CD4-positive, CD25-positive, alpha-beta regulatory T cell (primary cell): Measurements from ENCODE around the gene NELL2. TPM values are rescaled to one million over a fixed set of nuclear protein-coding genes. Genes with fewer than 3 reads are reported as not detected.
A peak's percentile ranks its signal among the peaks of the same experiment; 100 is the strongest.

Source experiments
- ATAC-seq, 2 donors: fragments of 150-1000 bp; cut with Tn5 transposase; one replicate each; pipeline ENCODE4 v1.10.0; 2021; ENCODE audit warnings: low read depth in 2 of 2, moderate number of reproducible peaks in 2 of 2, moderate library complexity in 1 of 2
- DNase-seq, 3 donors: peaks; one replicate each; pipeline versions ENCODE4 v3.0.0 to v3.0.0-alpha.2; 2012 to 2022; ENCODE audit warnings: mixed read lengths in 1 of 3
- H3K27ac ChIP-seq: one replicate; pipeline ENCODE4 v1.7.0; 2013; ENCODE audit warnings: mild to moderate bottlenecking, low read length; ENCODE audit not compliant: insufficient read depth, poor library complexity, severe bottlenecking
- H3K27me3 ChIP-seq: one replicate; pipeline ENCODE4 v1.7.0; 2013; ENCODE audit warnings: low read length; ENCODE audit not compliant: control insufficient read depth, insufficient read depth
- H3K36me3 ChIP-seq: one replicate; pipeline ENCODE4 v1.7.0; 2013; ENCODE audit warnings: mild to moderate bottlenecking, low read length, moderate library complexity; ENCODE audit not compliant: control insufficient read depth, insufficient read depth
- H3K4me1 ChIP-seq: 2 replicates; pipeline ENCODE4 v1.7.0; 2013; ENCODE audit warnings: mild to moderate bottlenecking, low read length; ENCODE audit not compliant: insufficient read depth, control insufficient read depth, poor library complexity, severe bottlenecking
- H3K4me3 ChIP-seq: one replicate; pipeline ENCODE4 v1.7.0; 2013; ENCODE audit warnings: low read depth, mild to moderate bottlenecking, low read length, moderate library complexity
- H3K9me3 ChIP-seq, 2 experiments: 1 replicate in 1 of 2; 2 replicates in 1 of 2; pipeline ENCODE4 v1.7.0; 2013; ENCODE audit warnings: low read length in 2 of 2, mild to moderate bottlenecking in 1 of 2, moderate library complexity in 1 of 2; ENCODE audit not compliant: control insufficient read depth in 2 of 2
- H3K27ac Mint-ChIP-seq, 3 donors: one replicate each; pipeline ENCODE4 v1.8.0; 2020 to 2022; ENCODE audit warnings: mild to moderate bottlenecking in 3 of 3, mixed read lengths in 3 of 3, moderate library complexity in 2 of 3
- H3K27me3 Mint-ChIP-seq: one replicate; pipeline ENCODE4 v1.8.0; 2022; ENCODE audit warnings: mild to moderate bottlenecking, mixed read lengths
- H3K36me3 Mint-ChIP-seq: one replicate; pipeline ENCODE4 v1.8.0; 2020; ENCODE audit warnings: mixed read lengths
- H3K4me1 Mint-ChIP-seq, 4 donors: one replicate each; pipeline ENCODE4 v1.8.0; 2020 to 2022; ENCODE audit warnings: mixed read lengths in 4 of 4, mild to moderate bottlenecking in 1 of 4
- H3K4me3 Mint-ChIP-seq, 4 donors: one replicate each; pipeline ENCODE4 v1.8.0; 2020 to 2022; ENCODE audit warnings: mild to moderate bottlenecking in 4 of 4, mixed read lengths in 4 of 4, moderate library complexity in 3 of 4
- H3K9me3 Mint-ChIP-seq, 7 donors: one replicate each; pipeline ENCODE4 v1.8.0; 2020 to 2022; ENCODE audit warnings: mixed read lengths in 7 of 7, mild to moderate bottlenecking in 3 of 7, moderate library complexity in 2 of 7
- polyA plus RNA-seq, 4 donors: library from polyadenylated mRNA; unstranded; fragments of 300-500 nt; fragmentation: Illumina TruSeq; gene quantifications; one replicate each; pipeline ENCODE4 v1.2.3, GENCODE V29; 2021
- total RNA-seq: library from RNA; stranded (reverse); gene quantifications from one replicate; pipeline ENCODE4 v1.2.3, GENCODE V29; 2022

The NELL2 gene
- total and polyA plus RNA-seq, 5 donors from 2014 or later: 1.2 to 11.9 (median 4.4) TPM

DNA sequence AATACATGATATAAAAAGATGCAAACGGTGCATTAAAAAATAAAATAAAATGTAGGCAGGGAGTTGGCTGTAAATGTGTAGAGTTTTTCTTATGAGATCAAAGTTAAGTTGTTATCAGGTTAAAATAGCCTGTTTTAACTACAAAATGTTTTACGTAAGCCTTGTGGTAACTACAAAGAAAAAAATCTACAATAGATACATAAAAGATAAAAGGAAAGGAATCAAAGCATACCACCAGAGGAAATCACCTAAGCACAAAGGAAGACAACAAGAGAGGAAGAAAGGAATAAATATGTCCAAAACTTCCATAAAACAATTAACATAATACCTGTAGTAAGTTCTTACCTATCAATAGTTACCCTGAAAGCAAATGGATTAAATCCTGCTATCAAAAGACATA is 12.2 kb downstream of the NELL2 start:
- no peak overlapping the region for H3K27ac ChIP-seq
- no peaks in the 10 kb centered on the region for H3K36me3 Mint-ChIP-seq

DNA sequence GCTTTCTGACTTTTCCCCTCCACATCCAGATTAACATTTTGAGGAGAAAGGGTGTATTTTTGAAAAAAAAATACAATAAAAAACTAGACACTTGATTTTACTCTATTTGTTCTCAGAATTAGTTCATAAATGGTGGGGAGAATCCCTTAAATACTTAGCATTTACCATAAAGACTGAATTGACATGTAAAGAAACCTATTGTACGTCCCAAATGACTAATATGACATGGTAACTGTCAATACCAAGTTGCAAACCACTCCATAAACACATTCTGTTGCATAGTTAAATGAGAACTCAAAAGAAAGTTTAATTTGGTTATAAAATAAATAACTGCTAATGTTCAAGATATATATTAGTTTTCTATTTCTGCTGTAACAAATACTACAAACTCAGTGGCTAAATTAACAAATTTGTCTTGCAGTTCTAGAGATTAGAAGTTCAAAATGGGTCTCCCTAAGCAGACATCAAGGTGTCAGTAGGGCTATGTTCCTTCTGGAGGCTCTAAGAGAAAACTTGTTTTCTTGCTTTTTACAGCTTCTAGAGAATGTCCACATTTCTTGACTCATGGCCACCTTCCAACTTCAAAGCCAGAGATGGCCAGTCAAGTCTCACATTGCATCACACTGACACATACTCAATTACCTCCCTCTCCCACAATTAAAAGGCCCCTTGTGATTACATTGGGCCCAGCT is 16.0 kb downstream of the NELL2 start:
- Mint-ChIP-seq H3K4me3 (no peak overlapping the region), H3K4me1 (peaks cover 0 to 13% (median 2%) of the 10 kb centered on the region in 4 donors), H3K36me3 (no peaks in the 10 kb centered on the region), H3K9me3 (peaks cover 0 to 7% (median 2%) of the 10 kb centered on the region in 7 donors), H3K27ac (no peak overlapping the region), H3K27me3 (no peaks in the 10 kb centered on the region)
- Histone ChIP-seq H3K36me3 (no peaks in the 10 kb centered on the region), H3K4me1 (no peaks in the 10 kb centered on the region), H3K4me3 (no peak overlapping the region), H3K27me3 (no peaks in the 10 kb centered on the region), H3K9me3 (peaks cover 0 to 4% of the 10 kb centered on the region in 2 experiments), H3K27ac (no peak overlapping the region)
- ATAC-seq (no peak), DNase-seq (no peak)

More for the DNA sequence above, 12.2 kb downstream of the NELL2 start:
- no peaks in the 10 kb centered on the region for H3K27me3 ChIP-seq
- no peak overlapping the region for H3K4me3 ChIP-seq
- H3K9me3 ChIP-seq: peaks cover 0 to 5% of the 10 kb centered on the region in 2 experiments
- H3K4me1 Mint-ChIP-seq: peaks cover 0 to 13% (median 2%) of the 10 kb centered on the region in 4 donors
- no peaks in the 10 kb centered on the region for H3K27me3 Mint-ChIP-seq
- no peaks in the 10 kb centered on the region for H3K4me1 ChIP-seq
- H3K27ac Mint-ChIP-seq: no peak overlapping the region
- peak overlapping the region in 1 of 4 donors; percentile 3 for H3K4me3 Mint-ChIP-seq
- DNase-seq (peak in 1 of 3 donors; percentile 26), ATAC-seq (no peak)
- peaks cover 3 to 13% (median 5%) of the 10 kb centered on the region in 7 donors for H3K9me3 Mint-ChIP-seq
- H3K36me3 ChIP-seq: no peaks in the 10 kb centered on the region

DNA sequence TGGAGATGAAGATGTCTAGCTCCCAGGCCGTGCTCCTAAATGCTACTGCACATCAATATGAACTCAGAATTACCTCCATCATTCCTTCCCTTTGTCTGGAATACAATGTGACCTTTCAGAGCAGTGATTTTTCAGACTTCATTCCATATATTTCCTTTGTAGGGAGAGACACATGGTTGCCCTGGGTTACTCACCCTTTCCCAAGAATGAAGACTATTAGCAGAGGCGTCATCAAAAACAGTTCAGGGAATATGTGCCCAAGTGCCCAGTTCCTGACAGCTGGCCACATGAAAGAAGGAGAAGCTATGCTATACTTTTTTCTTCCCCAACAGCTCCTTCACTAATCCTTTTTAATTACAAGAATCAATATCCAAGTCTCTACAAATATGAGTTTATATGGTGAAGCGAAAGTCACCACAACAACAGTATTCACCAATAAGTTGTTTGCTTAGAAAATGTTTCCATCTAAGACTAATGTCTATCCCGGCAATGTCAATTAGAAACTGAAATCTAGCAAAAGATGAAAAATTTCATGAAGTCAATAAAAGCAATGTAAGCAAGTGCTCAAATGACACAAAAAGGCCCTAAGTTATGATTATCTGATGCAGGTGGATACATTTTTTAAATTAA is 17.8 kb downstream of the NELL2 start:
- H3K27ac ChIP-seq: no peak overlapping the region
- H3K36me3 ChIP-seq: no peaks in the 10 kb centered on the region
- no peak for ATAC-seq
- no peak overlapping the region for H3K27ac Mint-ChIP-seq
- H3K4me3 ChIP-seq: no peak overlapping the region
- H3K27me3 Mint-ChIP-seq: no peaks in the 10 kb centered on the region
- no peaks in the 10 kb centered on the region for H3K9me3 ChIP-seq
- no peak overlapping the region for H3K4me3 Mint-ChIP-seq
- H3K27me3 ChIP-seq: no peaks in the 10 kb centered on the region
- no peak for DNase-seq
- no peaks in the 10 kb centered on the region for H3K36me3 Mint-ChIP-seq
- no peaks in the 10 kb centered on the region for H3K4me1 ChIP-seq
- peaks cover 0 to 3% (median 0%) of the 10 kb centered on the region in 7 donors for H3K9me3 Mint-ChIP-seq
- peaks cover 0 to 6% (median 2%) of the 10 kb centered on the region in 4 donors for H3K4me1 Mint-ChIP-seq

DNA sequence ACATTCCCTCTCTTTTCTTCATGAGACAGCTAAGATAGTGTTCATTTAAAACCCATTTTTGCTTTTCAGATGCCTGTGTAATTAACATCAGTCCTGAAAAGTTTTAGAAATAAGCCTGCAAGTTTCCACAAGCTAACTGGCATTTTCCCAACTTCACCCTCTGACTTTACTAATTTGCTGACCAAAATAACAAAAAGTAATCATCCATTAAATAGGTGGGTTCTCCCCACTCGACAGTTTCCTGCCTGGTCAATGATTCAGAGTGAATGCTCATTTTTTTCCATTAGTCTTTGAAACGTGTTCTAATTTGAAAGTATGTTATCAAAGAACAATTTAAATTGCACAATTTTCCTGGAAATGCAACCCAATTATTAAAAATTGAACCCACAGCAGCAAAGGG is 23.6 kb downstream of the NELL2 start:
- no peaks in the 10 kb centered on the region for H3K9me3 Mint-ChIP-seq
- H3K4me3 Mint-ChIP-seq: no peak overlapping the region
- peaks cover 1% of the 10 kb centered on the region for H3K27me3 ChIP-seq
- H3K4me1 ChIP-seq: peaks cover 12% of the 10 kb centered on the region
- H3K27ac Mint-ChIP-seq: no peak overlapping the region
- no peaks in the 10 kb centered on the region for H3K9me3 ChIP-seq
- H3K36me3 ChIP-seq: no peaks in the 10 kb centered on the region
- DNase-seq (no peak), ATAC-seq (no peak)
- peaks cover 5 to 16% (median 11%) of the 10 kb centered on the region in 4 donors for H3K4me1 Mint-ChIP-seq
- peaks cover 17% of the 10 kb centered on the region for H3K27me3 Mint-ChIP-seq
- H3K36me3 Mint-ChIP-seq: peaks cover 4% of the 10 kb centered on the region
- H3K4me3 ChIP-seq: no peak overlapping the region
- no peak overlapping the region for H3K27ac ChIP-seq

DNA sequence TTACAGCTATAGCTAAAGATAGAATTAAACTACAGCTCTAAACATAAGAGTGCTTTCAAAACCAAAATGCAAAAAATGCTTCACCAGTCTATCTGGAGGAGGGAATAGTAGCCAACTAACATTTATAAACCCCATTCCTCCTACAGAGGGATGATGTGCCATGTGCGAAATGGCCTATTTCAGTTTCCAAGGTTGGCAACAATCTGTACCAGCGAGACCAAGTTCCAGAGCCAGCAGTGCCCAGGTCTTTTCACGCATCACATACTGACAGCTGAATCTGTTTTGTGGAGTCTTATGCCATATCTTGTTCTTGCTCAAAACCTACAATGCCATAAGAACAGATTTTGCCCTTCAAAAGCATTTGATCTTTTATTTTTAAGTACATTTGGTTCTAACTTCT is 24.5 kb downstream of the NELL2 start:
- peaks cover 1% of the 10 kb centered on the region for H3K27me3 ChIP-seq
- ATAC-seq (no peak), DNase-seq (no peak)
- peaks cover 9 to 22% (median 12%) of the 10 kb centered on the region in 4 donors for H3K4me1 Mint-ChIP-seq
- no peaks in the 10 kb centered on the region for H3K9me3 ChIP-seq
- H3K27ac ChIP-seq: no peak overlapping the region
- no peaks in the 10 kb centered on the region for H3K9me3 Mint-ChIP-seq
- peaks cover 19% of the 10 kb centered on the region for H3K4me1 ChIP-seq
- peaks cover 4% of the 10 kb centered on the region for H3K36me3 Mint-ChIP-seq
- peaks cover 17% of the 10 kb centered on the region for H3K27me3 Mint-ChIP-seq
- H3K27ac Mint-ChIP-seq: no peak overlapping the region
- H3K4me3 Mint-ChIP-seq: no peak overlapping the region
- H3K36me3 ChIP-seq: no peaks in the 10 kb centered on the region
- no peak overlapping the region for H3K4me3 ChIP-seq

DNA sequence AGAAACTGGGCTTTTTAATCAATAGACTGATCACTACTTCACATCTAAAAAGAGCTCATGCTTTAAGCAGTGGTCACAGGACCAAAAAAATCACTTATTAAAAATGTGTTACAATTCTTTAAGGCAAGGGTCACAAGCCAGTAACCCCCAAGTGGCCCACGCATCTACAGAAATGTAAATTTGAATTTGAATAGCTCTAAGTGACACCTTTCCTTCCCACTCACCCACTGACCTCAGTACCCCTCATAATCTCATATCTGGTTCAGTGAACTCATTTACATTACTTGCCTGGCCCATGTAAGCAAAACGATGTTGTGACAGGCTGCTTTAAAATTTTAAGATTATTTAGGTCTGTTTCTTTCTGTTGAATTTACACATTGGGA is 27.4 kb downstream of the NELL2 start:
- Histone ChIP-seq H3K27me3 (peaks cover 1% of the 10 kb centered on the region), H3K36me3 (no peaks in the 10 kb centered on the region), H3K4me3 (peak overlapping the region; percentile 48), H3K4me1 (peaks cover 19% of the 10 kb centered on the region), H3K27ac (no peak overlapping the region), H3K9me3 (no peaks in the 10 kb centered on the region)
- DNase-seq (no peak), ATAC-seq (no peak)
- Mint-ChIP-seq H3K4me1 (peaks cover 9 to 22% (median 13%) of the 10 kb centered on the region in 4 donors), H3K27ac (peak overlapping the region; percentile 84 to 95 (median 93)), H3K36me3 (peaks cover 4% of the 10 kb centered on the region), H3K4me3 (peak overlapping the region in 1 of 4 donors; percentile 42), H3K9me3 (no peaks in the 10 kb centered on the region), H3K27me3 (peaks cover 17% of the 10 kb centered on the region)

DNA sequence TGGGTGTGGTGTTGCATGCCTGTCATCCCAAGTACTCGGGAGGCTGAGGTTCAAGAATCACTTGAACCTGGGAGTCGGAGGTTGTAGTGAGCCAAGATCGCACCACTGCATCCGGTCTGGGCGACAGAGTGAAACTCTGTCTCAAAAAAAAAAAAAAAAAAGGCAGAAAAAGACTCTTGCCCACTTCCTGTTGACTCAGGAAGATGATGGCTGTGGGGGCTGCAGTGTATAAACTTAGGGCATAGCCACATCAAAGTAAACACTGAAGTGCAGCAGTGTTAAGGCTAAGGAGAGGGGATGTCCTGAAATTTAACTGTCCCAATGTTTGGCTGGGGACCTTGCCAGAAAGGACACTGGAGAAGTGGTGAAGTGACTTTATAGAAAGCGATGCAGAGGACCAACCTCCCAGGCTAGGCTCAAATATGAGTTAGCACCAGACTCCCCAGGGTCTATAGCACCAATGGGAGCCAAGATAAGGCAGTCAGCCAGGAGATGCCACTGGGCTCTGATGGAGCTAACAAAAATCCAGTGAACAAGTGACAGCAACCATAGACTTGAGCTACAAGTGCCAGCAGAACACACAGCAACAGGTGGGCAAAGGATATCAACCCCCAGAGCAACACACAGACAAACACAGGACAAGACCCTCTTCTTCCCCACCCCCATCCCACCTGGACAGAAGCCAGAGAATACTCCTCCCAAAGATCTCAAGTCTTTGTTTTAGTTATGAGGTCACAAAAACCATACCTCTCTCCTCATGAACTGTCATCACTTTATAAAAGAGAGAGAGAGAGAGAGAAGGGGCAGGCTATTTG is 28.0 kb downstream of the NELL2 start:
- Mint-ChIP-seq H3K4me3 (peak overlapping the region; percentile 42 to 80 (median 62)), H3K27me3 (peaks cover 17% of the 10 kb centered on the region), H3K36me3 (peaks cover 4% of the 10 kb centered on the region), H3K4me1 (peaks cover 9 to 22% (median 13%) of the 10 kb centered on the region in 4 donors), H3K9me3 (no peaks in the 10 kb centered on the region), H3K27ac (peak overlapping the region; percentile 93 to 95 (median 94))
- Histone ChIP-seq H3K27me3 (peaks cover 1% of the 10 kb centered on the region), H3K9me3 (no peaks in the 10 kb centered on the region), H3K27ac (peak overlapping the region; percentile 0), H3K4me1 (peaks cover 19% of the 10 kb centered on the region), H3K36me3 (no peaks in the 10 kb centered on the region), H3K4me3 (peak overlapping the region; percentile 48)
- peak; percentile 12 to 86 (median 67) for DNase-seq
- peak; percentile 89 to 92 for ATAC-seq
